Cardiac fibroblast (primary cell): ENCODE measurements around the gene KCTD11.
A peak's percentile ranks its signal among the peaks of the same experiment; 100 is the strongest.

ENCODE experiments used
- DNase-seq, 2 donors: peaks; one replicate each; pipeline versions ENCODE4 v3.0.0 to v3.0.0-alpha.2; 2010; ENCODE audit warnings: low read depth in 2 of 2
- H3K4me3 ChIP-seq, 2 donors: replicated peaks in 1 of 2; 1 replicate in 1 of 2; 2 replicates in 1 of 2; pipeline ENCODE4 v1.5.1; 2011; ENCODE audit warnings: low read depth in 2 of 2, low read length in 2 of 2, mild to moderate bottlenecking in 2 of 2, moderate library complexity in 1 of 2
- TF ChIP-seq, protein P1 (sequence below): IDR thresholded peaks from one replicate; pipeline ENCODE4 v1.5.1; 2011; ENCODE audit warnings: low read depth, mild to moderate bottlenecking, low read length, inconsistent platforms

KCTD11 gene

DNA sequence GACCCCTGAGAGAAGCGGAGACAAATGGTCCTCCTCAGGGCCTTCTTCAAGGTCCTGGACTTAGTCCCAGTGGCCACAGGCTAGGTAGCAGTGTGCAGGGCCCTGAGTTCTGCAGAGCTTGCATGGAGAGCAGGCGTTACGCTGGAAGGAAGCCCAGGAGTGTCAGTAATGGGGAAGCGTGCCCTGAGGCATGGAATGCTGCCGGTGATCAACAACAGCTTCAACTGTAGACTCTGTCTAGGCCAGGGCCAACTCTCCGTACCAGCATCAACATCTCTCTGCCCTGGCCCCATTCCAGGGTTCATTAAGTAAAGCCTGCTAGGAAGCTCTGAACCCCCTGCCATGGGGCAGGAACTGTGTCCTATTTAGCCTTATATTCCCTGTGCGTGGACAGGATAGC is 28.4 kb downstream of the KCTD11 start:
- peak in 1 of 2 donors; percentile 75 for DNase-seq
- no peak overlapping the region for H3K4me3 ChIP-seq
- TF ChIP-seq, protein P1, sequence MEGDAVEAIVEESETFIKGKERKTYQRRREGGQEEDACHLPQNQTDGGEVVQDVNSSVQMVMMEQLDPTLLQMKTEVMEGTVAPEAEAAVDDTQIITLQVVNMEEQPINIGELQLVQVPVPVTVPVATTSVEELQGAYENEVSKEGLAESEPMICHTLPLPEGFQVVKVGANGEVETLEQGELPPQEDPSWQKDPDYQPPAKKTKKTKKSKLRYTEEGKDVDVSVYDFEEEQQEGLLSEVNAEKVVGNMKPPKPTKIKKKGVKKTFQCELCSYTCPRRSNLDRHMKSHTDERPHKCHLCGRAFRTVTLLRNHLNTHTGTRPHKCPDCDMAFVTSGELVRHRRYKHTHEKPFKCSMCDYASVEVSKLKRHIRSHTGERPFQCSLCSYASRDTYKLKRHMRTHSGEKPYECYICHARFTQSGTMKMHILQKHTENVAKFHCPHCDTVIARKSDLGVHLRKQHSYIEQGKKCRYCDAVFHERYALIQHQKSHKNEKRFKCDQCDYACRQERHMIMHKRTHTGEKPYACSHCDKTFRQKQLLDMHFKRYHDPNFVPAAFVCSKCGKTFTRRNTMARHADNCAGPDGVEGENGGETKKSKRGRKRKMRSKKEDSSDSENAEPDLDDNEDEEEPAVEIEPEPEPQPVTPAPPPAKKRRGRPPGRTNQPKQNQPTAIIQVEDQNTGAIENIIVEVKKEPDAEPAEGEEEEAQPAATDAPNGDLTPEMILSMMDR, result no peak

DNA sequence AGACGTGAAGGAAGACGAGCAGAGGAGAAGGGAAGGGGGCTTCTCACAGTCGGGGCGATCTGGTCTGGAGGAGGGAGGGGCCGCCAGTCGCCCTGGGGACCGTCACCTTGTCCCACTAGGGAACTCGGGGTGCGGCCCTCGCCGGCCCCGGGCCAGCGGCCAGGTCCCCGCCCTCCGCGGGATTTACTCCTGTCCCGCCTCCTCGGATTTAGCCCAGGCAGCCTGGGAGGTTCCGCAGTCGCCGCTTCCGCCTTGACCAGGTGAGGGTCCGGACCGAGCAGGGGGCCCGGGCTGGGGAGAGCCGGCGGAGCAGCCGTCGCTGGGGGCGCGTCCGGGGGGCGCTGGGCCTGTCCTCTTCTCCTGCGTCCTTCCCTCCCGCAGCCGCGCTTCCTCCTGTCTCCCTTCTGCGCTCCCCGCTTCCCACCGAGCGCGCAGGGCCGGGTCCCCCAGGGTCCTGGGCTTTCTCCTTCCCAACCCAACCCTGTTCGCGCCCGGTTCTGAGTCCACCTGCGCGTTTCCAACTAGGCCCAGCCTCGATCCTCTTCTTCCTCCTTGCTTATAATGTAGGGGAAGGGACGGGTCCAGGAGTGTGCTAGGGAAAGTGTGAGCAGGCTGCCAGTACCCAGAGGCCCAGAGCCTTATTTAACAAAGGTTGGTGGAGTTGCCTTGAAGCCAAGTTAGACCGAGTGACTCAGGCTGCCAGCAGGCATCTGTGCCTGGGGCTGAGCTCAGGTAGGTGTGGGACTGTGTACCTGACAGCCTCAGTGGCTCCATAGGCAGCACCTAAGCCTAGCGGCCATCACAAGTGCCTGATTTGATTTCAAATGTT is 29.1 kb downstream of the KCTD11 start, which contains the start of gene TNK1:
TSS of gene TNK1 (plus strand) at position 235 of the 829 bp plus-strand sequence. CDS start 1,838 bp downstream, outside the sequence.
- peak within 1 kb of the TSS; percentile 25 to 30 for H3K4me3 ChIP-seq
- TF ChIP-seq, protein P1, result no peak
- DNase-seq, result no peak

DNA sequence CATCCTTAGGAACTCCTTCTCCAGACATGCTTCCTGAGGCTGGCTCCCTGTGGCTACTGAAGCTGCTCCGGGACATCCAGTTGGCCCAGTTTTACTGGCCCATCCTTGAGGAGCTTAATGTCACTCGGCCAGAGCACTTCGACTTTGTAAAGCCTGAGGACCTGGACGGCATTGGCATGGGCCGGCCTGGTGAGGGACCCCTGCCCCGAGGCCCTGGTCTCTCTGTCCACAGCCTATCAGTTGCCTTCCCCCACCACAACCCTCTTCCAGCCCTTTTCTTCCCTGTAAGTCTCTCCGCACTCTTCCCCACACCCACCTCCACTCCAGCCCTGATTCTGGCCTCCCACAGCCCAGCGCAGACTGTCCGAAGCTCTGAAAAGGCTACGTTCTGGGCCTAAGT is 30.9 kb downstream of the KCTD11 start:
- DNase-seq, result no peak
- TF ChIP-seq, protein P1, result no peak
- no peak overlapping the region for H3K4me3 ChIP-seq

DNA sequence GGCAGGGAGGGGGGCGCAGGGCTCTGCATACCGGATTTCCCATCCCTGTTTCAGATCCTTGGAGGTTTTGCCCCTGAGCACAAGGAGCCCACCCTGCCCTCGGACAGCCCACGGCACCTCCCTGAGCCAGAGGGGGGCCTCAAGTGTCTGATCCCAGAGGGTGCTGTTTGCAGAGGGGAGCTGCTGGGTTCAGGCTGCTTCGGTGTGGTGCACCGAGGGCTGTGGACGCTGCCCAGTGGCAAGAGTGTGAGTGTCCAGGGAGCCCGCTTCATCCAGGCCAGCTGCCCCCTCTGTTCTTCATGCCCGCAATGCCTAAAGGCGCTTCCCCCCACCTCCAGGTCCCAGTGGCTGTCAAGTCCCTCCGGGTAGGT is 31.4 kb downstream of the KCTD11 start:
- TF ChIP-seq, protein P1, result no peak
- DNase-seq, result no peak
- H3K4me3 ChIP-seq, result no peak overlapping the region

DNA sequence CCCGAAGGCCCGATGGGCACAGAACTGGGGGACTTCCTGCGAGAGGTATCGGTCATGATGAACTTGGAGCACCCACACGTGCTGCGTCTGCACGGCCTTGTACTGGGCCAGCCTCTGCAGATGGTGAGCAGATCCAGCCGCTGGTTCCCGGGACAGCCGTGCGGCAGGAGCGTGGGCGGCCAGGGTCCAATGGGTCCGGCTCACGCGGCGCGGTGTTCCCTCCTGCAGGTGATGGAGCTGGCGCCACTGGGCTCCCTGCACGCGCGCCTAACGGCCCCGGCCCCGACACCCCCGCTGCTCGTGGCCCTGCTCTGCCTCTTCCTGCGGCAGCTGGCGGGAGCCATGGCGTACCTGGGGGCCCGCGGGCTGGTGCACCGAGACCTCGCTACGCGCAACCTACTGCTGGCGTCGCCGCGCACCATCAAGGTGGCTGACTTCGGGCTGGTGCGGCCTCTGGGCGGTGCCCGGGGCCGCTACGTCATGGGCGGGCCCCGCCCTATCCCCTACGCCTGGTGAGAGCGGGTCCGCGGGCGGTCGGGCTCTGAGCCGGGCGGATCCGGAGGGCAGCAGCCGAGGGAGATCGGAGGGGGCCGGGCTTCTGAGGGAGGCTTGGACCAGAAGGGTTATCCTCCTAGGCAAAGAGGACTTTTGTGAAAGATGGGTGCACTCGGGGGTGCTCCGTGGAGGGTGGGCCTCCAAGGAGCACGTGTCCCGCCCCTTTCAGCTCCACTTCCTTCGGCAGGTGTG is 32.0 kb downstream of the KCTD11 start:
- H3K4me3 ChIP-seq, result peak overlapping the region; percentile 36 to 41

DNA sequence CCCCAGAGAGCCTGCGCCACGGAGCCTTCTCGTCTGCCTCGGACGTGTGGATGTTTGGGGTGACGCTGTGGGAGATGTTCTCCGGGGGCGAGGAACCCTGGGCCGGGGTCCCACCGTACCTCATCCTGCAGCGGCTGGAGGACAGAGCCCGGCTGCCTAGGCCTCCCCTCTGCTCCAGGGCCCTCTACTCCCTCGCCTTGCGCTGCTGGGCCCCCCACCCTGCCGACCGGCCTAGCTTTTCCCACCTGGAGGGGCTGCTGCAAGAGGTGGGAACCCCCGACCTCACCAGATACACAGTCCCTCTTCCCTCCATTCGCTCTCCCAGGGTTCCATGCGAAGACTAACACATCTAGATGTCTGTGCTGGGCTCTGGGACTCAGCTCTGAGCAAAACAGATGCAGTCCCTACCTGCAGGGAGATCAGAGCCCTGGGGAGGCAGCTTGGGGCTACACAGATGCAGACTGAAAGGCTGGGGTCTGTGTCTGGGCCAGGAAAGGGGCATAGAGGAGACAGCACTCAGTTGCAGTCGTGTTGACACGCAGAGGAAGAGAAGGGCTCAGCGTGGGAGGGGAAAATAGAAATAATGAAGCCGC is 32.6 kb downstream of the KCTD11 start:
- H3K4me3 ChIP-seq, result peak overlapping the region; percentile 36 to 41
- TF ChIP-seq, protein P1, result no peak
- DNase-seq, result no peak

More for the DNA sequence above, 32.0 kb downstream of the KCTD11 start:
- DNase-seq, result peak in 1 of 2 donors; percentile 34
- TF ChIP-seq, protein P1, result no peak
